HepG2 (cell line): Measurements from ENCODE around the gene RAB24. TPM values are rescaled to one million over a fixed set of nuclear protein-coding genes. Genes with fewer than 3 reads are reported as not detected.

Experiments
- AFF4 ChIP-seq: sonication (generic); formaldehyde crosslinking; IDR thresholded peaks from 2 replicates; pipeline ENCODE4 v1.4.0; 2020; ENCODE audit warnings: missing genetic modification reagents
- ARID4A ChIP-seq: sonication (generic); formaldehyde crosslinking; IDR thresholded peaks from 2 replicates; pipeline ENCODE4 v1.5.0; 2020; ENCODE audit warnings: mild to moderate bottlenecking, missing genetic modification reagents, borderline replicate concordance
- CTCF ChIP-seq: sonication (generic); formaldehyde crosslinking; IDR thresholded peaks from 2 replicates; pipeline ENCODE4 v1.5.0; 2020; ENCODE audit warnings: mild to moderate bottlenecking, missing genetic modification reagents, moderate library complexity
- FOSL2 ChIP-seq: sonication (generic); formaldehyde crosslinking; IDR thresholded peaks from 2 replicates; pipeline ENCODE4 v1.4.0; 2020; ENCODE audit warnings: missing genetic modification reagents
- HIVEP1 ChIP-seq: sonication (generic); formaldehyde crosslinking; IDR thresholded peaks from 2 replicates; pipeline ENCODE4 v1.4.0; 2020; ENCODE audit warnings: mild to moderate bottlenecking, missing genetic modification reagents
- KDM2A ChIP-seq: sonication (generic); formaldehyde crosslinking; IDR thresholded peaks from 2 replicates; pipeline ENCODE4 v1.4.0; 2020; ENCODE audit warnings: low read depth, missing genetic modification reagents, borderline replicate concordance
- RAD21 ChIP-seq: fragments of 450-650 bp; formaldehyde crosslinking; IDR thresholded peaks from 2 replicates; pipeline ENCODE4 v1.5.0; 2020; ENCODE audit warnings: mild to moderate bottlenecking
- RBM22 ChIP-seq: fragments of 200-400 bp; formaldehyde crosslinking; optimal IDR thresholded peaks from 2 replicates; pipeline ENCODE3; 2017; ENCODE audit warnings: mild to moderate bottlenecking, low read length, moderate library complexity
- TBX2 ChIP-seq: sonication (generic); formaldehyde crosslinking; IDR thresholded peaks from 2 replicates; pipeline ENCODE4 v1.5.0; 2020; ENCODE audit warnings: missing genetic modification reagents, mild to moderate bottlenecking, borderline replicate concordance
- TEAD2 ChIP-seq: sonication (generic); formaldehyde crosslinking; IDR thresholded peaks from 2 replicates; pipeline ENCODE4 v1.9.0; 2021; ENCODE audit warnings: missing genetic modification reagents
- XRCC5 ChIP-seq: fragments of 200-400 bp; formaldehyde crosslinking; optimal IDR thresholded peaks from 2 replicates; pipeline ENCODE3; 2017; ENCODE audit warnings: mild to moderate bottlenecking, low read length
- ZBTB3 ChIP-seq: sonication (generic); formaldehyde crosslinking; IDR thresholded peaks from 2 replicates; pipeline ENCODE4 v1.4.0; 2020; ENCODE audit warnings: low read depth, mild to moderate bottlenecking, moderate library complexity, missing genetic modification reagents, borderline replicate concordance
- ZBTB39 ChIP-seq: sonication (generic); formaldehyde crosslinking; IDR thresholded peaks from 2 replicates; pipeline ENCODE4 v1.5.0; 2020; ENCODE audit warnings: missing genetic modification reagents
- ZFX ChIP-seq: sonication (generic); formaldehyde crosslinking; IDR thresholded peaks from 2 replicates; pipeline ENCODE4 v1.4.0; 2020; ENCODE audit warnings: mild to moderate bottlenecking, low read depth, missing genetic modification reagents, moderate library complexity
- ZNF703 ChIP-seq: sonication (generic); formaldehyde crosslinking; IDR thresholded peaks from 2 replicates; pipeline ENCODE4 v1.5.1; 2020; ENCODE audit warnings: missing genetic modification reagents, mild to moderate bottlenecking, moderate library complexity, borderline replicate concordance
- ZNF768 ChIP-seq: sonication (generic); formaldehyde crosslinking; IDR thresholded peaks from 2 replicates; pipeline ENCODE4 v1.4.0; 2020; ENCODE audit warnings: missing genetic modification reagents
- polyA plus RNA-seq, 8 experiments: library from polyadenylated mRNA; depleted of rRNA in 3 of 8; stranded (reverse) in 7 of 8; unstranded in 1 of 8; fragments of >200 nt; fragmentation: Illumina TruSeq in 4 of 8; extraction: Trizol in 4 of 8; gene quantifications; 2 replicates each; pipeline versions ENCODE4 v1.2.1 to v1.2.3, GENCODE V29; 2011 to 2016; ENCODE audit warnings: low read depth in 4 of 8, missing spikeins in 1 of 8, mixed read lengths in 1 of 8; ENCODE audit not compliant: insufficient read depth in 1 of 8
- total RNA-seq, 5 experiments: library from RNA; depleted of rRNA; stranded (reverse); fragments of >200 nt; fragmentation: Illumina TruSeq; extraction: Trizol; gene quantifications; 2 replicates each; pipeline ENCODE4 v1.2.3, GENCODE V29; 2016; ENCODE audit warnings: low read depth in 1 of 5

RAB24 gene
- total and polyA plus RNA-seq, 2 of the 13 experiments (the other 11 are each of a cell fraction or from before 2014, with no cell fraction given) = 22.9 to 63.7 TPM

- TF ChIP-seq ARID4A (CRISPR knock-in tag) (peak; percentile 61; the same call in 1 of the 2 replicates), KDM2A (peak; percentile 67; the same call in 1 of the 2 replicates), CTCF (peak; percentile 95), HIVEP1 (CRISPR knock-in tag) (no peak), ZNF768 (CRISPR knock-in tag) (peak; percentile 86), RAD21 (CRISPR knock-in tag) (peak; percentile 78), ZBTB39 (CRISPR knock-in tag) (no peak), AFF4 (CRISPR knock-in tag) (no peak), FOSL2 (peak; percentile 40; the same call in 1 of the 2 replicates), RBM22 (no peak), ZBTB3 (no peak), ZFX (peak; percentile 54), XRCC5 (peak; percentile 95), ZNF703 (CRISPR knock-in tag) (no peak), TEAD2 (no peak), TBX2 (CRISPR knock-in tag) (0 out of 2 replicates have a peak, but pooled peaks have one; percentile 27)
These were observed 6.1 kb upstream of the RAB24 start (continued) for GRCh38 chr5:177309351-177310191.
